SK-N-SH treated with all-trans-retinoic acid at 6 μM for 48 hours (cell line): ENCODE data around the gene MYL9.

Experiments used
- ATAC-seq: fragments of 200-7000 bp; cut with Tn5 transposase; 3 replicates; pipeline ENCODE4 v1.9.1; 2020; ENCODE audit warnings: mild to moderate bottlenecking, moderate library complexity
- ARNTL ChIP-seq: fragments of 450-650 bp; formaldehyde crosslinking; IDR thresholded peaks from 2 replicates; pipeline ENCODE4 v1.5.0; 2020; ENCODE audit warnings: low read depth, mild to moderate bottlenecking, moderate library complexity, borderline replicate concordance
- BACH2 ChIP-seq: fragments of 250-450 bp; sonication (Bioruptor Pico); IDR thresholded peaks from 2 replicates; pipeline ENCODE4 v1.9.0; 2021; ENCODE audit warnings: mild to moderate bottlenecking, borderline replicate concordance
- CSDC2 ChIP-seq: fragments of 250-450 bp; sonication (Bioruptor Pico); IDR thresholded peaks from 2 replicates; pipeline ENCODE4 v1.5.0; 2020; ENCODE audit warnings: mild to moderate bottlenecking, moderate library complexity
- ESRRG ChIP-seq: fragments of 250-450 bp; sonication (Bioruptor Pico); IDR thresholded peaks from 2 replicates; pipeline ENCODE4 v1.6.1; 2021; ENCODE audit warnings: mild to moderate bottlenecking
- ISL1 ChIP-seq: fragments of 250-450 bp; sonication (Bioruptor Pico); IDR thresholded peaks from 2 replicates; pipeline ENCODE4 v2.1.2; 2022; ENCODE audit warnings: mild to moderate bottlenecking, moderate library complexity
- OSR1 ChIP-seq: fragments of 250-450 bp; sonication (Bioruptor Pico); IDR thresholded peaks from 2 replicates; pipeline ENCODE4 v1.8.0; 2022; ENCODE audit warnings: moderate library complexity, mild to moderate bottlenecking, inconsistent platforms
- PPARA ChIP-seq: fragments of 250-450 bp; sonication (Bioruptor Pico); IDR thresholded peaks from 2 replicates; pipeline ENCODE4 v1.5.0; 2020; ENCODE audit warnings: mild to moderate bottlenecking, borderline replicate concordance
- RARB ChIP-seq: fragments of 250-450 bp; sonication (Bioruptor Pico); IDR thresholded peaks from 2 replicates; pipeline ENCODE4 v1.8.0; 2021; ENCODE audit warnings: mild to moderate bottlenecking, moderate library complexity
- SNAI2 ChIP-seq: fragments of 250-450 bp; sonication (Bioruptor Pico); IDR thresholded peaks from 2 replicates; pipeline ENCODE4 v1.5.0; 2020; ENCODE audit warnings: mild to moderate bottlenecking, moderate library complexity
- TCF4 ChIP-seq: fragments of 250-450 bp; sonication (Bioruptor Pico); IDR thresholded peaks from 2 replicates; pipeline ENCODE4 v1.8.0; 2021; ENCODE audit warnings: mild to moderate bottlenecking, moderate library complexity, borderline replicate concordance
- TOX ChIP-seq: fragments of 250-450 bp; sonication (Bioruptor Pico); IDR thresholded peaks from 2 replicates; pipeline ENCODE4 v1.8.0; 2021; ENCODE audit warnings: mild to moderate bottlenecking, moderate library complexity, borderline replicate concordance
- ZC3H10 ChIP-seq: fragments of 250-450 bp; sonication (Bioruptor Pico); IDR thresholded peaks from 2 replicates; pipeline ENCODE4 v1.5.1; 2021; ENCODE audit warnings: mild to moderate bottlenecking, moderate library complexity
- ZFP3 ChIP-seq: fragments of 250-450 bp; sonication (Bioruptor Pico); IDR thresholded peaks from 2 replicates; pipeline ENCODE4 v1.5.0; 2020; ENCODE audit warnings: mild to moderate bottlenecking, moderate library complexity
- ZFP30 ChIP-seq: fragments of 450-650 bp; formaldehyde crosslinking; IDR thresholded peaks from 2 replicates; pipeline ENCODE4 v1.5.0; 2022; ENCODE audit warnings: mild to moderate bottlenecking, moderate library complexity
- ZNF565 ChIP-seq: fragments of 450-650 bp; formaldehyde crosslinking; conservative IDR thresholded peaks from 2 replicates; pipeline ENCODE4 v1.5.0; 2020; ENCODE audit warnings: low read depth, mild to moderate bottlenecking, moderate library complexity
- ZNF8 ChIP-seq: fragments of 450-650 bp; formaldehyde crosslinking; IDR thresholded peaks from 2 replicates; pipeline ENCODE4 v1.5.0; 2020; ENCODE audit warnings: mild to moderate bottlenecking, moderate library complexity
- TF ChIP-seq, protein P1 (sequence below): fragments of 250-450 bp; sonication (Bioruptor Pico); IDR thresholded peaks from 2 replicates; pipeline ENCODE4 v1.8.0; 2021; ENCODE audit warnings: low read depth, mild to moderate bottlenecking, moderate library complexity, borderline replicate concordance
- TF ChIP-seq, protein P2 (sequence below): fragments of 250-450 bp; sonication (Bioruptor Pico); IDR thresholded peaks from 2 replicates; pipeline ENCODE4 v1.5.1; 2021; ENCODE audit warnings: mild to moderate bottlenecking, moderate library complexity
- TF ChIP-seq, protein P3 (sequence below): fragments of 250-450 bp; sonication (Bioruptor Pico); IDR thresholded peaks from 2 replicates; pipeline ENCODE4 v1.5.0; 2020; ENCODE audit warnings: mild to moderate bottlenecking, moderate library complexity
- TF ChIP-seq, protein P4 (sequence below): fragments of 250-450 bp; sonication (Bioruptor Pico); IDR thresholded peaks from 2 replicates; pipeline ENCODE4 v1.8.0; 2020; ENCODE audit warnings: mild to moderate bottlenecking, moderate library complexity, borderline replicate concordance

Gene MYL9

DNA sequence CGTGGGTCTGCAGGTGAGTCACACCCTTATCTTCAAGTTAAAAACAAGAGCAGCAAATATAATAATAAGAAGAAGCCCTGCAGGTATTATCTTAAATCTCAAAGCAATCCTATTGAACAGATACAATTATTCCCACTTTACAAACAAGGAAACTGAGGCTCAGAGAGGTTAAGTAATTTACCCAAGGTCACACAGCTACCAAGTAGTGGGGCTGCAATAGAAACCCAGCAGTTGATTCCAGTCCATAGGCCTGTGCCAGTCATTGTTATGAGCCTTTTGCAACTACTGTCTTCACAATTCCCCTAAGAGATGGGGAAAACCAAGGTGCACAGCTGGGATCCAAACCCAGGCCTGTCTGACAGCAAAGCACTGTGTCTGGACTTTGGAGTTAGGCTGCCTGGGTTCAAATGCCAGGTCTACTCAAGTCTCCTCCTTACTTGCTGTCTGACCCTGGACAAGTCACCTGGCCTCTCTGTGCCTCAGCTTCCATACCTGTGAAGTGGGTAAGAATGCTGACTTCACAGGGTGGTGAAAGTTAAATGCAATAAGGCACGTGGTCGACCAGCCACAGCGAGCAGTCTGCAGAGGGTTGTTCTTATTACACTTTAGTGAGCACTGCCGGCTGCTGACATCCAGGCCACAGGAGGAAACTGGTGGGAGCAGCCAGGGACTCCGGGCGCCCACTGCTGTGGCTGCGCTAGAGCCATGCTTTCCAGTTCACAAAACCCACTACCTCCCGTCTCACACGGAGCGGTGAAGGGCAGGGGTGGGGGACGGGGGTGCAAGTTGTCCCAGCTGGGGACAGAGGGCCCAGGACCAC is 6.1 kb downstream of the MYL9 start:
- TF ChIP-seq BACH2 (no peak), ZFP3 (CRISPR knock-in tag) (no peak), ARNTL (CRISPR knock-in tag) (no peak), OSR1 (CRISPR knock-in tag) (no peak)
- ATAC-seq = no peak

DNA sequence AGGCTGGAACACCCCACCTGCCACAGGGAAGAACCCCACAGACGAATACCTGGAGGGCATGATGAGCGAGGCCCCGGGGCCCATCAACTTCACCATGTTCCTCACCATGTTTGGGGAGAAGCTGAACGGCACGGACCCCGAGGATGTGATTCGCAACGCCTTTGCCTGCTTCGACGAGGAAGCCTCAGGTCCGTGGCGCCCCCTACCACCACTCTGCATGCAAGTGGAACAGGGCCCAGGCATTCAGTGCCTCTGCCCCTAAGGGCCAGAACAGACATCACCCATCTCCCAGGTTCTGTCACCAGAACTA is 6.6 kb downstream of the MYL9 start:
- no peak for ATAC-seq
- TF ChIP-seq, protein P1, sequence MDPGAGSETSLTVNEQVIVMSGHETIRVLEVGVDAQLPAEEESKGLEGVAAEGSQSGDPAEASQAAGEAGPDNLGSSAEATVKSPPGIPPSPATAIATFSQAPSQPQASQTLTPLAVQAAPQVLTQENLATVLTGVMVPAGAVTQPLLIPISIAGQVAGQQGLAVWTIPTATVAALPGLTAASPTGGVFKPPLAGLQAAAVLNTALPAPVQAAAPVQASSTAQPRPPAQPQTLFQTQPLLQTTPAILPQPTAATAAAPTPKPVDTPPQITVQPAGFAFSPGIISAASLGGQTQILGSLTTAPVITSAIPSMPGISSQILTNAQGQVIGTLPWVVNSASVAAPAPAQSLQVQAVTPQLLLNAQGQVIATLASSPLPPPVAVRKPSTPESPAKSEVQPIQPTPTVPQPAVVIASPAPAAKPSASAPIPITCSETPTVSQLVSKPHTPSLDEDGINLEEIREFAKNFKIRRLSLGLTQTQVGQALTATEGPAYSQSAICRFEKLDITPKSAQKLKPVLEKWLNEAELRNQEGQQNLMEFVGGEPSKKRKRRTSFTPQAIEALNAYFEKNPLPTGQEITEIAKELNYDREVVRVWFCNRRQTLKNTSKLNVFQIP (CRISPR knock-in tag) = no peak
- TF ChIP-seq RARB (no peak), ESRRG (CRISPR knock-in tag) (no peak), TOX (no peak), ZNF8 (CRISPR knock-in tag) (no peak), ISL1 (CRISPR knock-in tag) (no peak), ZFP3 (CRISPR knock-in tag) (no peak), ZFP30 (CRISPR knock-in tag) (no peak), ZC3H10 (no peak), OSR1 (CRISPR knock-in tag) (no peak), PPARA (CRISPR knock-in tag) (no peak), TCF4 (CRISPR knock-in tag) (no peak), ZNF565 (CRISPR knock-in tag) (no peak), SNAI2 (no peak), CSDC2 (CRISPR knock-in tag) (no peak)
- TF ChIP-seq, protein P2, sequence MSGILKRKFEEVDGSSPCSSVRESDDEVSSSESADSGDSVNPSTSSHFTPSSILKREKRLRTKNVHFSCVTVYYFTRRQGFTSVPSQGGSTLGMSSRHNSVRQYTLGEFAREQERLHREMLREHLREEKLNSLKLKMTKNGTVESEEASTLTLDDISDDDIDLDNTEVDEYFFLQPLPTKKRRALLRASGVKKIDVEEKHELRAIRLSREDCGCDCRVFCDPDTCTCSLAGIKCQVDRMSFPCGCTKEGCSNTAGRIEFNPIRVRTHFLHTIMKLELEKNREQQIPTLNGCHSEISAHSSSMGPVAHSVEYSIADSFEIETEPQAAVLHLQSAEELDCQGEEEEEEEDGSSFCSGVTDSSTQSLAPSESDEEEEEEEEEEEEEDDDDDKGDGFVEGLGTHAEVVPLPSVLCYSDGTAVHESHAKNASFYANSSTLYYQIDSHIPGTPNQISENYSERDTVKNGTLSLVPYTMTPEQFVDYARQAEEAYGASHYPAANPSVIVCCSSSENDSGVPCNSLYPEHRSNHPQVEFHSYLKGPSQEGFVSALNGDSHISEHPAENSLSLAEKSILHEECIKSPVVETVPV (CRISPR knock-in tag) = no peak
- TF ChIP-seq, protein P3, sequence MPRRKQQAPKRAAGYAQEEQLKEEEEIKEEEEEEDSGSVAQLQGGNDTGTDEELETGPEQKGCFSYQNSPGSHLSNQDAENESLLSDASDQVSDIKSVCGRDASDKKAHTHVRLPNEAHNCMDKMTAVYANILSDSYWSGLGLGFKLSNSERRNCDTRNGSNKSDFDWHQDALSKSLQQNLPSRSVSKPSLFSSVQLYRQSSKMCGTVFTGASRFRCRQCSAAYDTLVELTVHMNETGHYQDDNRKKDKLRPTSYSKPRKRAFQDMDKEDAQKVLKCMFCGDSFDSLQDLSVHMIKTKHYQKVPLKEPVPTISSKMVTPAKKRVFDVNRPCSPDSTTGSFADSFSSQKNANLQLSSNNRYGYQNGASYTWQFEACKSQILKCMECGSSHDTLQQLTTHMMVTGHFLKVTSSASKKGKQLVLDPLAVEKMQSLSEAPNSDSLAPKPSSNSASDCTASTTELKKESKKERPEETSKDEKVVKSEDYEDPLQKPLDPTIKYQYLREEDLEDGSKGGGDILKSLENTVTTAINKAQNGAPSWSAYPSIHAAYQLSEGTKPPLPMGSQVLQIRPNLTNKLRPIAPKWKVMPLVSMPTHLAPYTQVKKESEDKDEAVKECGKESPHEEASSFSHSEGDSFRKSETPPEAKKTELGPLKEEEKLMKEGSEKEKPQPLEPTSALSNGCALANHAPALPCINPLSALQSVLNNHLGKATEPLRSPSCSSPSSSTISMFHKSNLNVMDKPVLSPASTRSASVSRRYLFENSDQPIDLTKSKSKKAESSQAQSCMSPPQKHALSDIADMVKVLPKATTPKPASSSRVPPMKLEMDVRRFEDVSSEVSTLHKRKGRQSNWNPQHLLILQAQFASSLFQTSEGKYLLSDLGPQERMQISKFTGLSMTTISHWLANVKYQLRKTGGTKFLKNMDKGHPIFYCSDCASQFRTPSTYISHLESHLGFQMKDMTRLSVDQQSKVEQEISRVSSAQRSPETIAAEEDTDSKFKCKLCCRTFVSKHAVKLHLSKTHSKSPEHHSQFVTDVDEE (CRISPR knock-in tag) = no peak
- TF ChIP-seq, protein P4, sequence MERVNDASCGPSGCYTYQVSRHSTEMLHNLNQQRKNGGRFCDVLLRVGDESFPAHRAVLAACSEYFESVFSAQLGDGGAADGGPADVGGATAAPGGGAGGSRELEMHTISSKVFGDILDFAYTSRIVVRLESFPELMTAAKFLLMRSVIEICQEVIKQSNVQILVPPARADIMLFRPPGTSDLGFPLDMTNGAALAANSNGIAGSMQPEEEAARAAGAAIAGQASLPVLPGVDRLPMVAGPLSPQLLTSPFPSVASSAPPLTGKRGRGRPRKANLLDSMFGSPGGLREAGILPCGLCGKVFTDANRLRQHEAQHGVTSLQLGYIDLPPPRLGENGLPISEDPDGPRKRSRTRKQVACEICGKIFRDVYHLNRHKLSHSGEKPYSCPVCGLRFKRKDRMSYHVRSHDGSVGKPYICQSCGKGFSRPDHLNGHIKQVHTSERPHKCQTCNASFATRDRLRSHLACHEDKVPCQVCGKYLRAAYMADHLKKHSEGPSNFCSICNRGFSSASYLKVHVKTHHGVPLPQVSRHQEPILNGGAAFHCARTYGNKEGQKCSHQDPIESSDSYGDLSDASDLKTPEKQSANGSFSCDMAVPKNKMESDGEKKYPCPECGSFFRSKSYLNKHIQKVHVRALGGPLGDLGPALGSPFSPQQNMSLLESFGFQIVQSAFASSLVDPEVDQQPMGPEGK (CRISPR knock-in tag) = no peak
- TF ChIP-seq, all 23 proteins: peak for 0

DNA sequence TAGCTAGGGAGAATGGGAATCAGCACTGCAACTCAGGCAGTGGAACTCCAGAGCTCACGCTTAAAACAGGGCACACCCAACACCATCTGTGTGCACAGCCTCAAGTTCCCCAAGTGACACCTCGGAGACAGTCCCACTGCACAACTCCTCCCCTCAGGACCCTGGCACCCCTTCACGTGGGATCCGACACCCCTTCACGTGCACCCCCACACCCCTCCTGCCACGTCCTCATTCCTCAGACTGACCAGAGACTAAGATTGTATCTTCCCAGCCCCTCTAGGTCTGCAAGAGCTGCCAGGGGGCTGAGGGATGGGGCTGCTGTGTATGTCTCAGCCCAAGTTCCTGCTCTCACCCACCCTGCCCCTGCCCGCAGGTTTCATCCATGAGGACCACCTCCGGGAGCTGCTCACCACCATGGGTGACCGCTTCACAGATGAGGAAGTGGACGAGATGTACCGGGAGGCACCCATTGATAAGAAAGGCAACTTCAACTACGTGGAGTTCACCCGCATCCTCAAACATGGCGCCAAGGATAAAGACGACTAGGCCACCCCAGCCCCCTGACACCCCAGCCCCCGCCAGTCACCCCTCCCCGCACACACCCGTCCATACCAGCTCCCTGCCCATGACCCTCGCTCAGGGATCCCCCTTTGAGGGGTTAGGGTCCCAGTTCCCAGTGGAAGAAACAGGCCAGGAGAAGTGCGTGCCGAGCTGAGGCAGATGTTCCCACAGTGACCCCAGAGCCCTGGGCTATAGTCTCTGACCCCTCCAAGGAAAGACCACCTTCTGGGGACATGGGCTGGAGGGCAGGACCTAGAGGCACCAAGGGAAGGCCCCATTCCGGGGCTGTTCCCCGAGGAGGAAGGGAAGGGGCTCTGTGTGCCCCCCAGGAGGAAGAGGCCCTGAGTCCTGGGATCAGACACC is 7.6 kb downstream of the MYL9 start:
- no peak for ATAC-seq

DNA sequence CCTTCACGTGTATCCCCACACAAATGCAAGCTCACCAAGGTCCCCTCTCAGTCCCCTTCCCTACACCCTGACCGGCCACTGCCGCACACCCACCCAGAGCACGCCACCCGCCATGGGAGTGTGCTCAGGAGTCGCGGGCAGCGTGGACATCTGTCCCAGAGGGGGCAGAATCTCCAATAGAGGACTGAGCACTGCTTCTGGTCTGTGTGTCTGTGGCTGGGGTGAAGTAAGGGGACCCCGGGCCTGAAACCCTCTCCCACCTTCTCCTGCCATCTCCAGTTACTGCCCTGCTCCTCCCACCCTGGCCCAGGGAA is 8.3 kb downstream of the MYL9 start:
- no peak for TF ChIP-seq TCF4 (CRISPR knock-in tag)
- TF ChIP-seq RARB = no peak
- no peak for TF ChIP-seq CSDC2 (CRISPR knock-in tag)
- no peak for TF ChIP-seq SNAI2
- no peak for TF ChIP-seq TOX
- no peak for TF ChIP-seq ZC3H10
- no peak for TF ChIP-seq BACH2
- TF ChIP-seq, protein P1 (CRISPR knock-in tag) = no peak
- no peak for ATAC-seq

More for the DNA sequence above, 7.6 kb downstream of the MYL9 start:
- no peak for TF ChIP-seq CSDC2 (CRISPR knock-in tag)
- TF ChIP-seq TCF4 (CRISPR knock-in tag) = no peak
